ENCODE data around the gene CCSER2.

DNA sequence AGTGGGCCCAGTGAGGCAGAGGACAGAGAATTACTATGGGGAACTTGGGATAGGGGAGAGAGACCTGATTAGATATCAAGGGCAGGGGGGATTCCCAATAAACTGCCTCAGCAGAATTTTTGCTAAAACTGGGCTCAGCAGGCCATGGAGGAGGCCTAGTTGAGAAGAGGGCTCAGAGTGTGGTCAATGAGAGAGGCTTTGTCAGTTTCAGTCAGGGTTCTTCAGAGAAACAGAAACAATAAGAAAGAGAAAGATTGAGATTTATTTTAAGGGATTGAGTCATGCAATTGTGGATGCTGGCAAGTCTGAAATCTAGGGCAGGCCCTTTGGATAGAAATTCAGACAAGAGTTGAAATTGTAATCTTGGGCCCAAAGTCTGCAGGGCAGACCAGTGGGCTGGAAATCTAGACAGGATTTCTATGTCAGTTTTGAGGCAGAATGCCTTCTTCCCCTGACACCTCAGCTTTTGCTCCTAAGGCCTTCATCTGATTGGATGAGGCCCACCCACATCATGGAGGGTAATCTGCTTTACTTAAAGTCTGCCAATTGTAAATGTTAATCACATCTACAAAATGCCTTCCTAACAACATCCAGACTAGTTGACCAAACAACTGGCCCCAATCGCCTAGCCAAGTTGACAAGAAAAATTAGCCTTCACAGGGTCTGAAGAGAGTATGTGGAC is 33.5 kb upstream of the CCSER2 start:
- TF ChIP-seq, protein P1, sequence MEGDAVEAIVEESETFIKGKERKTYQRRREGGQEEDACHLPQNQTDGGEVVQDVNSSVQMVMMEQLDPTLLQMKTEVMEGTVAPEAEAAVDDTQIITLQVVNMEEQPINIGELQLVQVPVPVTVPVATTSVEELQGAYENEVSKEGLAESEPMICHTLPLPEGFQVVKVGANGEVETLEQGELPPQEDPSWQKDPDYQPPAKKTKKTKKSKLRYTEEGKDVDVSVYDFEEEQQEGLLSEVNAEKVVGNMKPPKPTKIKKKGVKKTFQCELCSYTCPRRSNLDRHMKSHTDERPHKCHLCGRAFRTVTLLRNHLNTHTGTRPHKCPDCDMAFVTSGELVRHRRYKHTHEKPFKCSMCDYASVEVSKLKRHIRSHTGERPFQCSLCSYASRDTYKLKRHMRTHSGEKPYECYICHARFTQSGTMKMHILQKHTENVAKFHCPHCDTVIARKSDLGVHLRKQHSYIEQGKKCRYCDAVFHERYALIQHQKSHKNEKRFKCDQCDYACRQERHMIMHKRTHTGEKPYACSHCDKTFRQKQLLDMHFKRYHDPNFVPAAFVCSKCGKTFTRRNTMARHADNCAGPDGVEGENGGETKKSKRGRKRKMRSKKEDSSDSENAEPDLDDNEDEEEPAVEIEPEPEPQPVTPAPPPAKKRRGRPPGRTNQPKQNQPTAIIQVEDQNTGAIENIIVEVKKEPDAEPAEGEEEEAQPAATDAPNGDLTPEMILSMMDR (IDR thresholded peaks at IDR 0.05), result no peak
- no peak for TF ChIP-seq EZH2 (IDR thresholded peaks at IDR 0.05; ENCODE audit: borderline replicate concordance, insufficient read depth, low read depth, low read length, poor library complexity, severe bottlenecking)
